HG03565 (cell line): Measurements from ENCODE around the gene GGA2.
"Not testable (repeated sequence)": the region's sequence is repeated elsewhere in the genome, so short reads cannot be mapped to it uniquely, and the experiment has no call there.

ENCODE experiments used
- ATAC-seq: cut with Tn5 transposase; IDR thresholded peaks from one replicate; pipeline ENCODE4 v1.9.1; 2021; ENCODE audit warnings: mild to moderate bottlenecking, moderate library complexity; ENCODE audit not compliant: unreplicated experiment

GGA2 gene

DNA sequence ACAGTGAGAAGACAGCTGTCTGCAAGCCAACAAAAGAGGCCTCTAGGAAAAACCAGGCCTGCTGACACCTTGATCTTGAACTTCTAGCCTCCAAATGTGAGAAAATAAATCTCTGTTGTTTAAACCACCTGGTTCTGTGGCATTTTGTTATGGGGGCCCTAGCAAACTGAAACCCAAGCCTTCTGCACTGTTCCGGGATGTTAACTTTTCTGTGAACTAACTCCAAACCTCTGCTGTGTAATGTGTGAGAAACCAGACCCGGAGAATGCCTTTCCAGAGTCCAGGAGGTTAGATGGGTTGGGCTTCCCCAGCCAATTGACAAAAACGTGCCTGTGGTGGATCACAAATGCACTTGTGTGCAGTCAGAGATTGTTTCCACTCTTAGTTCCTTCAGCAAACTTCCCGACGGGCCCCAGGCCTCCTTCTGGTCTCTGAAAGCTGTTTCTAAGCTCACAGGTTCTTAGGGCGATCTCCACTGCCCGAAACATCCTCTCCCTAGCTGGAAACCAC is 13.6 kb upstream of the GGA2 start:
- no peak for ATAC-seq

DNA sequence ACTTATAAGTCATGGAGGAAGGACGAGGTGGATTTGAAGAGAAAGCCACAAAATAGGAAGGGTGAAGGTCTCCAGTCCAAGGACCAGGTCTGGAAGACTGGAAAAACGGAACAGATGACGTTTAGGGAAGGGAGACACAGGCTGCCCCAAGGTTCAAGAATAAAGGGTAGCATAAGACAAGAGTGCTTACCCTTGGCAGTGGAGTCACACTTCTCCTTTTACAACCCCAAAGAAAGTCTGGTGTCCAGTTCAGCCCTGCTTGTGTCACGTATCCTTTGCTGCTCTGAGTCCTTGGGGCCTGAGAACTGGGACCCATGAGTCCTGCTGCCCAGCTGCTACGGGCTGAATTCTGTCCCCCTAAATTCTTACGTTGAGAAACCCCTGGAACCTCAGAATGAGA is 13.0 kb upstream of the GGA2 start:
- no peak for ATAC-seq

DNA sequence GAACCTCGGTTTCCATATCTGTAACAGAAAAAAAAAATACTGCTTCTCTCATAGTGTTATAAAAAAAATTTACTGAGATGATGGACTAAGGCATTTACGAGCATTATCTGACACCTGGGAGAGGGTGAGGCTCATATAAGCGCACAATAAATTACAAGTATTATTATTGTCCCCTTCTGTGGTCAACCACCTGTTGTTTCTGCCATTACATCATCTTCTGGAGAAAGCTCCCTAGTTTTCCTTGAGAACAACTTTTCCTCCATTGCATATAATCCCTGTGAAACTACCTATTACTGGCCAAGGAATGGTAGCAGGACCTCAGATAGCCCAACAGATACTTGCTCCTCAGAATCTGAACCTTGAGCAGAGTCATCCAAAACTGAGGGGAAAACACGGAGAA is 11.7 kb upstream of the GGA2 start:
- no peak for ATAC-seq

DNA sequence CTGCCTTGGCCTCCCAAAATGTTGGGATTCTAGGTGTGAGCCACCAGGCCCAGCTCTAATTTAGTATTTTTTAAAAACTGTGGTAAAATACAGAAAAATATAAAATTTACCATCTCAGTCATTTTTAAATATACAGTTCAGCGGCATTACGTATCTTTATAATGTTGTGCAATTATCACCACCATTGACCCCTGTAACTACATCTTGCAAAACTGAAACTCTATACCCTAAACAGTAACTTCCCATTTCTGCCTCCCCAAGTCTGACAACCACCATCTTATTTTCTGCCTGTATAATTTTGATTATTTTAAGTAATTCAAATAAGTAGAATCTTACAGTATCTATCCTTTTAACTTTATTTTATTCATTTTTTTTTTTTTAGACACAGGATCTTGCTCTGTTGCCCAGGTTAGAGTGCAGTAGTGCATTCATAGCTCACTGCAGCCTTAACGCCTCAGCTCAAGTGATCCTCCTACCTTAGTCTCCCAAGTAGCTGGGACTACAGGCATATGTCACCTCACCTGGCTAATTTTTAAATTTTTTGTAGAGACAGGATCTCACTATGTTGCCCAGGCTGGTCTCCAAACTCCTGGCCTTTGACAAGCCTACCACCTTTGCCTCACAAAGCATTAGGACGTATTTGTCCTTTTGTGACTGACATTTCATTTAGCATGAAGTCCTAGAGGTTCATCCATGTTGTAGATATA is 10.9 kb upstream of the GGA2 start:
- no peak for ATAC-seq

DNA sequence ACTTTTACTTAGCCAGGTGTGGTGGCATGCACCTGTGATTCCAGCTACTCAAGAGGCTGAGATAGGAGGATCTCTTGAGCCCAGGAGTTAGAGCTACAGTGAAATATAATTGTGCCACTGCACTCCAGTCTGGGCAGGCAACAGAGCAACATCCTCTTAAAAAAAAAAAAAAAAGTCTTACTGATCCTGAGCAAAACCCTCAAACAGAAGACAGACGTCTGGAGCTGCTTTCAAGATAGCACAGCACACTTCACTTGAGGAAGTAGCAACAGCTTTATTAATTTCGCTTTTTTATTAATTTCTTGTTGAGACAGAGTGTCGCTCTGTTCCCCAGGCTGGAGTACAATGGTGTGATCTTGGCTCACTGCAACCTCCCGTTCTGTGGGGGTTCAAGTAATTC is 10.2 kb upstream of the GGA2 start:
- ATAC-seq: no peak

DNA sequence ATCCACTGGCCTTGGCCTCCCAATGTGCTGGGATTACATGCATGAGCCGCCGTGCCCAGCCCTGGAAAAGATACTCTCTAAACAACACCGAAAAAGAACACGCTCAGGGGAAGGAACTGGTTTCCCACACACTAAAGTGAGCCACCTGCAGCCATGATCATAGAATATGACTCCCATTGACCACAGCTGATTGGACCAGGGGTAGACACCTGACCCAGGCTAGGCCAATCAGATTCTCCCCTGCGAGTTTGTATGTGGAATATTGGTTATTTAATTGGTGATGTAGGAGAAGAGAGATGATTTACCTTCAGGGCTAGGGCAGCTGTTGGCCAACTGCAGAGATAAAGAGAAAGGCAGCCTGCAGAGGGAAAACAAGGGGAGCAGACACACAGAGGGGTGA is 9.0 kb upstream of the GGA2 start:
- ATAC-seq: no peak

DNA sequence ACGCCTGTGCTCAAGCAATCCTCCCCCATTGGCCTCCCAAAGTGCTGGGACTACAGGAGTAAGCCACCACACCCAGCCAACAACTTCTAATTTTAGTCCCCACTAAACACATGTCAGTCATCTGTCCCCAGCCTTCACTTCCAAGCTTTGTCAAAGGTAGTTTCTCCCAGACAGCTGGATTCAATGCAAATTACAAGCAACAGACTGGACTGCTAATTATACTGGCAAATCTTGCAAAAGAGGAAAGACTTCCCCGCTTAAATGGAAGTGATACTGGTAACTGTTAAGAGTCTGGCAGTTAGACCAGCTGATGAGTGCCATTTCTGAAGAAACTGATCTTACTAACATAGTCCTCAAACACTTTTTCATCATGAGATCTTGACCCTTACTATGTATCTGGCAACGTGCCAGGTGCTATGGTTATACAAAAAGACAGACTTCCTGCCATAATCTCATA is 8.2 kb upstream of the GGA2 start:
- no peak for ATAC-seq

DNA sequence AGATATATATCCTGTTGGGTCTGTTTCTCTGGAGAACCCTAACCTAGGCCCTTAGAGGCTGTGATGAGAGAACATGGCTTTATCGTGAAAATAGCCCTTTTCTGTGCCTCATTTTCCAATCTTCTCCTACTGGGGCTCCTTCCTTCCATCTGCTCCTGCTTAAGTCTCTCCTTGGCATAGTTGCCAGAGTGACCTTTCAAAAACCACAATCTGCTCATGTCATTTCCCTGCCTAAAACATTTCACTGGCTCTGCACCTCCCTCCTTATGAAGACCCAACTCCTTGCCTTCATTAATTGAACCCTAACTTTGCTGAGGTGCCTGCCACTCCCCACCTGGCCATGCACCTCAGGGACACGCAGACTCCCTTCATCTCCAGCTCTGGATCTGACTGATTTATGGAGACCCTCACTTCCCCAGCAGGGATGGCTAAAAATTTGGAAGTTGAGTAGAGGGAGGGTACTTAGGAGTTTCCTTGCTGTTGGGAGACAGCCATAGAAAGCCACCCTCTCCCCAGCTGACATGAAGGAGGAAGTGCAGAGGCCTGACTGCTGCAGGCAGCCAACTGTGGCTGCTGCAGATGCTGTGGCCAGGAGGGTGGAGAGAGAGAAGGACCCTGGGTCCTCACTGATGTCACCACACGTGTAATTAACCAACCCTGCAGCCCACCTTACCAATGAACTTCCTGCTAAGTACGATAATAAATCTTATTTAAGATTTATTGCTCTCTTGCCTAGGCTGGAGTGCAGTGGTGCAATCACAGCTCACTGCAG is 6.3 kb upstream of the GGA2 start:
- no peak for ATAC-seq

DNA sequence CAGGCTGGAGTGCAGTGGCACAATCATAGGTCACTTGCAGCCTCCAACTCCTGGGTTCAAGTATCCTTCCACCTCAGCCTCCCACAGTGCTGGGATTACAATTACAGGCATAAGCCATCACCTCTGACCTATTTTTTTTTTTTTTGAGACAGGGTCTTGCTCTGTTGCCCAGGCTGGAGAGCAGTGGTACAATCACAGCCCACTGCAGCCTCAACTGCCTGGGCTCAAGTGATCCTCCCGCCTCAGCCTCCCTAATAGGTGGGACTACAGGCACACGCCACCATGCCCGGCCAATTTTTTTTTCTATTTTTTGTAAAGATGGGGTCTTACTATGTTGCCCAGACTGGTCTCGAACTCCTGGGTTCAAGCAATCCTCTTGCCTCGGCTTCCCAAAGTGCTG is 5.6 kb upstream of the GGA2 start:
- no peak for ATAC-seq

DNA sequence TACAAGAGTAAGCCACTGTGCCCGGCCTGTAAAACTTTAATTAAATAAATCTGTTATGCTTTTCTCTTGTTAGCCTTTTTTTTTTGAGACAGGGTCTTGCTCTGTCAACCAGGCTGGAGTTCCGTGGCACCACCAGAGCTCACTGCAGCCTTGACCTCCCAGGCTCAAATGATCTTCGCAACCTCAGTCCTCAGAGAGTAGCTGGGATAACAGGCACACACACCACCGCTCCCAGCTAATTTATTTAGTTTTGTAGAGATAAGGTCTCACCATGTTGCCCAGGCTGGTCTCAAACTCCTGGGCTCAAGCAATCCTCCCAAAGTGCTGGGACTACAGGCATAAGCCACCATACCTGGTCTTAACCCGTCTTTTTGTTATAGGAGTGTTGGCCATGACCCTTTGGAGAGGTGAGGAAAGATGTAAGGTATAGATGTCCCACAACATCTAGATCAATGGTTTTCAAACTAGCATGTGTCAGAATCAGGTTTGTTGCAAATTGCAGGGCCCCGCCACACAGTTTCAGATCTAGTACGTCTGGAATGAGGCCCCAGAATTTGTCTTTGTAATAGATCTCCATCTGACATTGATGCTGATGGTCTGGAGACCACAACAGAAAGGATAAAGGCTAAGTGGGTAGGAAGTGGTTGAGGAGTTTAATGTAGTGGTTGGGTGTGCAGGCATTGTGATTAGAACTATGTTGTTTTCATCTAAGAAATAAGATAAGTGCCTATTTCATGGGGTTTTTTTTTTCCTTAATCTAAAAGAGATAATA is 4.3 kb upstream of the GGA2 start:
- no peak for ATAC-seq

DNA sequence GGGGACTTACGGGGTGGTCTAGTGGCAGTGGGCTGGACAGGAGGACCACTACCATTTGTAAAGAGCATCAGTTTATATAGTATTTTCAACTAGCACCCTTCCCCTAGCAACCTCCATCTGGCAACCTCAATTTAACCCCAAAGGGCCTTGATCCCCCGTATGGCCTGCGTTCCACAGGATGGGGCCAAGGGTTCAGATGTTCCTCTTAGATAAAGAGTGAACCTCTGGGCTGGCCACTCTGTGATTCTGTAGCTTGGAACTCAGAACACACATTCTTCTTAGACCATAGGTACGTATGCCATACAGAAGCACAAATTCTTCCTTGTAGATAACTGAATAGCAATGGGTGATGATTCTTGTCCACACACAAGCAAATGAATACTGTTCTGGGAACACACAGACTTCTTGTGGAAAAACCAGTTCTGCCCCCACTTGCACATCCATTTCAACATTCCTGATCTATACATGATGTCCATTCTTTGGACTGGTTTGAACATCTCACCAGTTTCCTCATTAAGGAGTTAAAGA is 1.9 kb upstream of the GGA2 start:
- ATAC-seq: no peak

DNA sequence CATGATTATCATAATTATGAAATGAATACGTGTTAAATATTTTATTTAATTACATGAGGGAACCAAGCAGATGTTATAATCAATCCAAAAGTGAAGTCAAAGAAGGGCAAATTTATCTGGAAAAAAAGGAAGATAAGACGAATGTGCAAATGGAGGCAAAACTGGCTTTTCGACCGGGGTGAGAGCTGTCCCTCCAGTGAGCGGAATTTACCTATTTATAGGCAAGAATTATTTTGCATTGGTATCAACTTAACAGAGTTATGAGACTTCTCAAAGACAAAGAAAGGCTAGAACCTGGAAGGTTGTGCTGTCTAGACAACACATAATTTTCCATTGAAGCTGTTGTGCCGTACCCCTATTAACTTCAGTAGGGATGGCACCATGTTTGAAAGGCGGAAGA is 1.4 kb upstream of the GGA2 start:
- no peak for ATAC-seq

DNA sequence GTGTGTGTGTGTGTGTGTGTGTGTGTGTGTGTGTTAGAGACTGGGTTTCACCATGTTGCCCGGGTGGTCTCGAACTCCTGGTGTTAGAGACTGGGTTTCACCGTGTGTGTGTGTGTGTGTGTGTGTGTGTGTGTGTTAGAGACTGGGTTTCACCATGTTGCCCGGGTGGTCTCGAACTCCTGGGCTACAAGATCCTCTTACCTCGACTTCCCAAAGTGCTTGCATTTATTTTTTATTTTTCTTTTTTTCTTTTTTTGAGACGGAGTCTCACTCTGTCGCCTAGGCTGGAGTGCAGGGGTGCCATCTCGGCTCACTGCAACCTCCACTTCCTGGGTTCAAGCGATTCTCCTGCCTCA is 599 bp upstream of the GGA2 start:
- not testable (repeated sequence) for ATAC-seq

DNA sequence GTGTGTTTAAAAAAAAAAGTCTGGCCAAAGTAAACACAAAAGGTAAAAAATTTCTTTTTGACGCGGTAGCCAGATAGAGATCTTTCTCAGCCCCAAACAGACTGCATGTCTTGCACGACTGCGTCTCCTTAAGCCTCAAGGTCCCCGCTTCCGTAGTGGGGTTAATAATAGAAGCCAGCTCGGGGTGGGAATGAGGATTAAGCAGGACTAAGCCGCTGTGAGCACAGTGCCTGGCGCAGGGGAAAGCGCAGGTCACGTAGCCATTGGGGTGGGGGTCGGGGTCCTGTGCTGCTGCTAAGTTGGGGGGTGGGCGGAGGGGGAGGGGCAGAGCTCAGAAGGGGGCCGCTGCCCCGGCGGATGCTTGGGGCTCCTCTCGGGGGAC is 521 bp downstream of the GGA2 start:
- ATAC-seq: no peak

DNA sequence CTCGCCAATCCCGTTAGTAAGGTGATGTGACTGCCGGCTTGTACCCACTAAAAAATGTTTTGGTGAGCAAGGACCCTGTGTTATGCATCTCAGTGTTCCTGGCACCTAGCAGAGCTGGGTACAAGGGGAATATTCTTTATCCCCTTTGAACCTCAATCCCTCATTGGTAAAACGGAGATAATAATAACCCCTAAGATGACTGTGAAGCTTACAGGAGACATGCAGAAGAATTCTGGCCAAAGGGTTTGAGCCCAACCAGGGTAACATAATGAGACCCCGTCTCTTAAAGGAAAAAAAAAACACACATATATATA is 896 bp downstream of the GGA2 start:
- ATAC-seq: no peak

DNA sequence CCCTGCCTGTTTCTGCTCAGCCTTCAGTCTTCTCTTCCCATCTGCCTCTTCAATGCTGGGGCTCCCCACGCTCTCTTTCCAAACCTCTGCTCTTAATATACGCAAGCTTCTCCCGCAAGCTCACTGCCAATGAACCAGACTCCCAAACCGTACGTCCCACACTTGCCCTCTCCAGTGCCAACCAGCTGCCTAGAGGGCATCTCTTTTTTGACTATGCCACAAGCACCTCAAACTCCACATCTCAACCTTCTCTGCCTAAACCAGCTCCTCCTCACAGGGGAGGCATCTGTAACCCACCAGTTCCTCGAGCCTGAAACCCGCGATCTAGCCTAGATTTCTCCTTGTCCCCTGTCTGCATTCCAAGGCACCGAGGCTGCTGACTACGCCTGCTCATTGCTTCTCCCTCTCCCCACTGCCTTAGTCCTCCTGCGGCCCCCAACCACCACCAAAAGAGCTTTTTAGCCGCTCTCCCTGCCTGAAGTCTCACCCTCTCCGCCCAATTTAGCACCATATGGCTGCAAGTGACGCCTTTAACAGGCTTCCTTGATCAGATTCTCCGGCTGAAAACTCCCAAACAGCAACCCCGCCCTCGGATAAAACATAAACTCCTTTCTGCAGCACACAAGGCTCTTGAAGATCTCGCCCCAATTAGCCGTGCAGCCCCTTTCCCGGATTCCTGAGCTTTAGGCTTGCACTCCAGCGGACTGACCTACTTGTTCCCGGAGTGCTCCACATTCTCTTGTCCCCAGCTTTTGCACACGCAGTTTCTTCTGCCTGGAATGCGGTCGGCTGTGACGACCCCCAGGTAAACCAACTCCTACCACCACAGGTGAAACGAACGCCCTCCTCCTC is 1.5 kb downstream of the GGA2 start:
- ATAC-seq: no peak

DNA sequence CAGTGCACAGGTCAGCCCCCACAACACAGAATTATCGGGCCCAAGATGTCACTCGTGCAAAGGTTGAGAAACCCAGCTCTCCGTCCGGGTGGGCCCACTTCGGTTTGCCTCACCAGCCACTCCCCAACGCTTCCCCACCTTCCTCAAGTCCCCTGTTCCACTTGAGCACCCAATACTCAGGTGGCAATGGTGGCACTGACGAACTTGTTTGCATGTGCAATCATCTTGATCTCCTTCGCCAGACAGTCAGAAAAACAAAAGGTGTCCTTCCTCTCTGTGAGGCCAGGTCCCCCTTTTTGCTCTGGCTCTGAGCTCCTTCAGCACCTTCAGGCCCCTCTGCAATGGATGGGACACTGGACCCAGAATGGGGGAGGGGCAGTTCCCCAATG is 3.7 kb downstream of the GGA2 start:
- no peak for ATAC-seq

DNA sequence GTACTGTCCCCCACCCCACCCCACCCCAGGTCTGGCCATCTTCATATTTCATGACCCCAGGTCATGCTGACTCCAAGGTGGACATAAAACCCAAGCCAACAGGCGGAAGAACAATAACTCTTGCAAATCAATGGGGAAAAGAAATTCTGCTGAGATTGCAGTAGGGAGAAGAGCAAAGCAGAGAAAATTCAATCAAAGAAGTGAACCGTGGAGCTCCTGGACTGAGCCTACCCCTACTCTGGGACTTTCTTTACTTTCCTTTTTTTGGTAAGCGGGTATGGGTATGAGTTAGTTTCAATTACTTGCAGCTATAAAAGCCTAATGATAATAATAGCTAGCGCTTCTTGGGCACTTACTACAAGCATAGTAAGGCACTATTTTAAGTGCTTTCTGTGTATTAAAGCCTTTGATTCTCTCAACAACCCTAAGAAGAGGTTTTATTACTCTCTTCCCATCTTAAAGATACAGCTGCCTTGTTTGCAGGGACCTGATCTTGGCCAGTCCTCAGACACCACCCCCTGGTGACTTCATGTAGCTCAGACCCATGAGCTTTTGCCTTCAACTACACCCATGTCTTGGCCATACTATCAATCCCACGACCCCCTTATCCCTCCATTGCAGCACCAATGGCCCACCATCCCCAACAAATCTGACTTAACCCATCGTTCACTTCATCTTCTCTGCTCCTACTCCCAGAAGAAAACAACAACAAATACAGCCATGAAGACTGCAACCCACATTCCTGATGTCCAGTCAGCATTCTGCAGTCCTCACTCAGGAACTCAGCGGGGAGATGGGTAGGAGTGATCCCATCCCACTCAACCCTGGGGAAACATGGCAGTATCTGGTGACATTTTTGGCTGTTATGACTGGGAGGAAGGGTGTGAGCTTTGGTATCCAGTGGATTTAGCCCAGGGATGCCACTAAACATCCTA is 4.4 kb downstream of the GGA2 start:
- ATAC-seq: no peak

DNA sequence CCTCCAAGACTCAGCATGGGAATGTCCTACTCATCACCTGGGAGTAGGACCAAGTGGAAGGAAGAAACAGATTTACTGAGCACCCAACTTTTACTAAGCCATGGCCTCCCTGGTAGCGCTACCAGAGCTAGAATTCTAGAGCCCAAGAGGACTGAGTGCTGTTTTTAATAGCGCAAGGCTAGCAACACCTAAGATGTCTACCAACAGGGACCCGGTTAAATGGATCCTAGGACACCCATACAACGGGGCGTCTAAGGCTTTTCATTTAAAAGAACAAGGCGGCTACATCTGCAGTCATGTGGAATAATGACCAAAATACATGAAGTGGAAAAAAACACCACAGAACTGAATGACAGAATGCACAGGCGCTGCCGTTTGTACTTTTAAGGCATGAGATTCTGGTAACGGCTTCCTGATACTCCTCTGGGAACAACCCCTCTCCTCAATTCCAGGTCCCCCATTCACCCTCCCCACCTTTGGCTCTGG is 5.1 kb downstream of the GGA2 start:
- no peak for ATAC-seq
